HCT116 (cell line): ENCODE results near the gene FAM50A. TPM values are rescaled to one million over a fixed set of nuclear protein-coding genes. Genes with fewer than 3 reads are reported as not detected.

Experiments
- ATAC-seq: fragments of 200-7000 bp; cut with Tn5 transposase; 2 replicates; pipeline ENCODE4 v1.9.1; 2020; ENCODE audit warnings: mild to moderate bottlenecking, moderate library complexity
- BruUV-seq: library from RNA; stranded (reverse); fragments of 400-500 nt; replicated peaks from 2 replicates; lab custom pipeline; 2021; lab: Mats Ljungman, UMichigan
- CTCF ChIA-PET: fragments of 300-600 bp; sonication (Branson Sonifier 250); formaldehyde crosslinking; loops from one replicate; lab custom pipeline; 2021; ENCODE audit warnings: antibody characterized with exemption; lab: Charles Lee
- POLR2A ChIA-PET: fragments of 300-600, 350-600 bp; sonication (Branson Sonifier 250); formaldehyde crosslinking; loops from one replicate; lab custom pipeline; 2021; ENCODE audit warnings: antibody characterized with exemption; lab: Charles Lee
- RAD21 ChIA-PET, 2 experiments: fragments of 300-600 bp; sonication (Branson Sonifier 250); formaldehyde crosslinking; loops; one replicate each; lab custom pipeline; 2023; ENCODE audit warnings: low total read pairs in 2 of 2; ENCODE audit not compliant: uncharacterized antibody in 2 of 2, unreplicated experiment in 2 of 2, low non-redundant PET in 1 of 2; lab: Charles Lee
- DNase-seq: peaks from one replicate; pipeline ENCODE4 v3.0.0-alpha.2; 2010; ENCODE audit warnings: low read depth, low spot score
- H2AFZ ChIP-seq: fragments of 200-600 bp; shearing (Covaris generic), sonication (generic); 2 replicates; pipeline ENCODE4 v1.6.1; 2017; ENCODE audit warnings: low read depth, mixed run types, mixed read lengths, antibody characterized with exemption, low read length; ENCODE audit not compliant: poor library complexity, severe bottlenecking
- H3K27ac ChIP-seq: 2 replicates; pipeline ENCODE4 v1.5.1; 2012; ENCODE audit warnings: low read depth, low read length
- H3K27me3 ChIP-seq: fragments of 200-600 bp; sonication (generic); 2 replicates; pipeline ENCODE4 v1.6.1; 2016; ENCODE audit warnings: mixed run types, low read length, mixed read lengths; ENCODE audit not compliant: insufficient read depth
- H3K36me3 ChIP-seq, 2 experiments: fragments of 200-500 bp in 1 of 2; fragments of 200-600 bp in 1 of 2; sonication (Bioruptor generic) in 1 of 2; sonication (generic) in 1 of 2; 2 replicates each; pipeline versions ENCODE4 v1.5.1 to v1.6.1; 2014 to 2016; ENCODE audit warnings: low read length in 2 of 2, inconsistent platforms in 1 of 2, mixed read lengths in 1 of 2, mixed run types in 1 of 2; ENCODE audit not compliant: insufficient read depth in 2 of 2, control insufficient read depth in 1 of 2
- H3K4me1 ChIP-seq, 2 experiments: fragments of 200-600 bp in 1 of 2; sonication (generic) in 1 of 2; 2 replicates each; pipeline versions ENCODE4 v1.5.1 to v1.6.1; 2012 to 2017; ENCODE audit warnings: low read length in 2 of 2, inconsistent platforms in 1 of 2, mild to moderate bottlenecking in 1 of 2, mixed read lengths in 1 of 2, mixed run types in 1 of 2, moderate library complexity in 1 of 2; ENCODE audit not compliant: insufficient read depth in 2 of 2, control insufficient read depth in 1 of 2
- H3K4me2 ChIP-seq: fragments of 200-600 bp; sonication (generic); 2 replicates; pipeline ENCODE4 v1.6.1; 2017; ENCODE audit warnings: mixed run types, low read length, mixed read lengths
- H3K4me3 ChIP-seq, 2 experiments: fragments of 200-600 bp in 1 of 2; sonication (generic) in 1 of 2; replicated peaks in 1 of 2; 2 replicates each; pipeline ENCODE4 v1.5.1; 2011 to 2016; ENCODE audit warnings: low read length in 2 of 2, control low read depth in 1 of 2, low read depth in 1 of 2, mild to moderate bottlenecking in 1 of 2, mixed read lengths in 1 of 2, mixed run types in 1 of 2
- H3K79me2 ChIP-seq: fragments of 200-600 bp; sonication (generic); 2 replicates; pipeline ENCODE4 v1.6.1; 2017; ENCODE audit warnings: mild to moderate bottlenecking, mixed run types, low read length, moderate library complexity, mixed read lengths; ENCODE audit not compliant: insufficient read depth
- H3K9ac ChIP-seq: fragments of 200-600 bp; sonication (generic); 2 replicates; pipeline ENCODE4 v1.6.1; 2016; ENCODE audit warnings: low read length, mixed read lengths
- H3K9me2 ChIP-seq: fragments of 200-600 bp; sonication (generic), shearing (Covaris generic); 2 replicates; pipeline ENCODE4 v1.6.1; 2017; ENCODE audit warnings: mixed run types, mild to moderate bottlenecking, moderate library complexity; ENCODE audit not compliant: insufficient read depth
- H3K9me3 ChIP-seq, 2 experiments: fragments of 200-500 bp in 1 of 2; fragments of 200-600 bp in 1 of 2; sonication (Bioruptor generic) in 1 of 2; sonication (generic) in 1 of 2; 2 replicates each; pipeline ENCODE4 v1.6.1; 2014 to 2017; ENCODE audit warnings: low read length in 2 of 2, mixed read lengths in 2 of 2, inconsistent platforms in 1 of 2, low read depth in 1 of 2, mild to moderate bottlenecking in 1 of 2, mixed run types in 1 of 2, moderate library complexity in 1 of 2; ENCODE audit not compliant: control insufficient read depth in 1 of 2, insufficient read depth in 1 of 2
- H4K20me1 ChIP-seq: fragments of 200-600 bp; sonication (generic), shearing (Covaris generic); 2 replicates; pipeline ENCODE4 v1.6.1; 2017; ENCODE audit warnings: mixed run types, mild to moderate bottlenecking, moderate library complexity; ENCODE audit not compliant: insufficient read depth
- CBX3 ChIP-seq: IDR thresholded peaks from 2 replicates; pipeline ENCODE4 v1.6.1; 2012; ENCODE audit warnings: low read depth
- ELF1 ChIP-seq: IDR thresholded peaks from 2 replicates; pipeline ENCODE4 v1.6.1; 2012; ENCODE audit warnings: low read depth, borderline replicate concordance
- EZH2 ChIP-seq: fragments of 200-600 bp; sonication (generic); IDR thresholded peaks from 2 replicates; pipeline ENCODE4 v1.6.1; 2017; ENCODE audit warnings: antibody characterized with exemption, mixed run types
- EZH2phosphoT487 ChIP-seq: fragments of 200-600 bp; IDR thresholded peaks from 2 replicates; pipeline ENCODE4 v1.6.1; 2018; ENCODE audit warnings: antibody characterized with exemption, borderline replicate concordance
- FOSL1 ChIP-seq: IDR thresholded peaks from 2 replicates; pipeline ENCODE4 v1.6.1; 2012; ENCODE audit warnings: low read depth
- JUND ChIP-seq: IDR thresholded peaks from 2 replicates; pipeline ENCODE4 v1.6.1; 2012
- POLR2A ChIP-seq: IDR thresholded peaks from 2 replicates; pipeline ENCODE4 v1.7.0; 2011; ENCODE audit warnings: borderline replicate concordance; ENCODE audit not compliant: insufficient read depth, insufficient read length; ENCODE audit errors: extremely low read depth
- POLR2AphosphoS5 ChIP-seq: IDR thresholded peaks from 2 replicates; pipeline ENCODE4 v1.6.1; 2011; ENCODE audit warnings: mild to moderate bottlenecking, low read depth, low read length, moderate library complexity
- SIN3A ChIP-seq: IDR thresholded peaks from 2 replicates; pipeline ENCODE4 v1.6.1; 2012; ENCODE audit warnings: low read depth
- SP1 ChIP-seq: IDR thresholded peaks from 2 replicates; pipeline ENCODE4 v1.6.1; 2012; ENCODE audit warnings: low read depth
- TCF7L2 ChIP-seq: IDR thresholded peaks from 2 replicates; pipeline ENCODE4 v1.7.0; 2011; ENCODE audit warnings: borderline replicate concordance, inconsistent platforms; ENCODE audit not compliant: insufficient read depth, insufficient read length; ENCODE audit errors: extremely low read depth
- ZFX ChIP-seq: fragments of 450-650 bp; IDR thresholded peaks from 2 replicates; pipeline ENCODE4 v1.6.1; 2017
- ZNF274 ChIP-seq: fragments of 200-500 bp; sonication (Bioruptor generic); IDR thresholded peaks from 2 replicates; pipeline ENCODE4 v1.6.1; 2014; ENCODE audit warnings: mild to moderate bottlenecking, low read depth, low read length, inconsistent platforms
- intact Hi-C: fragments of 100-400 bp; cut with micrococcal nuclease; formaldehyde crosslinking; loops from 2 replicates; pipeline ENCODE4 v1.10.0; 2022
- total RNA-seq: library from RNA; stranded (reverse); gene quantifications from one replicate; pipeline ENCODE4 v1.2.1, GENCODE V29; 2021; ENCODE audit not compliant: unreplicated experiment
- TF ChIP-seq, protein P1 (sequence below): IDR thresholded peaks from 2 replicates; pipeline ENCODE4 v1.6.1; 2011; ENCODE audit warnings: mild to moderate bottlenecking, low read length, moderate library complexity; ENCODE audit not compliant: insufficient replicate concordance; ENCODE audit errors: extremely low read depth
- TF ChIP-seq, protein P2 (sequence below): IDR thresholded peaks from 2 replicates; pipeline ENCODE4 v1.6.1; 2012; ENCODE audit warnings: low read depth
- TF ChIP-seq, protein P3 (sequence below): IDR thresholded peaks from 2 replicates; pipeline ENCODE4 v1.6.1; 2012
- TF ChIP-seq, protein P4 (sequence below): IDR thresholded peaks from 2 replicates; pipeline ENCODE4 v1.6.1; 2012

Gene FAM50A
- total RNA-seq, 1 experiment from 2014 or later: 46.5 TPM

DNA sequence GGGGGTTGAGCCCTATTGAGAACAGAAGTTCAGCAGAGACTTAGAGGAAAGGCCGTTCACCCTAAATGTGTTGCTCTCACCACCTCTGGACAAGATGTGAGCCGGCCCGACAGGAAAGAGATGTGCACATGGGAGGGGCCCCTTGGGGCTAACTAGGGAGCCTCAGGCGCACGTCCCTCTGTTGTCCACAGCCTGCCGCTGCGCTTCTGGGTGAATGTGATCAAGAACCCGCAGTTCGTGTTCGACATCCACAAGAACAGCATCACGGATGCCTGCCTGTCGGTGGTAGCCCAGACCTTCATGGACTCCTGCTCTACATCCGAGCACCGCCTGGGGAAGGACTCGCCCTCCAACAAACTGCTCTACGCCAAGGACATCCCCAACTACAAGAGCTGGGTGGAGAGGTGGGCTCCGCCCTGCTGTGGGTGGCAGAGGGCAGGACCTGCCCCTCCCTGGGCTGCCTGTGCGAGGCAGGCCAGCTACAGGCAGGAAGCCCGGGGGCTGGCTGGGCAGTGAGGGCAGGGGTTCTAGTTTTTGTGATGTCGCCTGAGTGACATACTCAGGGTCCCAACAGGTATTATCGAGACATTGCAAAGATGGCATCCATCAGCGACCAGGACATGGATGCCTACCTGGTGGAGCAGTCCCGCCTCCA lies 27.1 kb downstream of the FAM50A start:
- RAD21 ChIA-PET: no interaction called here
- POLR2A ChIA-PET: no interaction called here
- no peak overlapping the region for H3K4me2 ChIP-seq
- H3K4me3 ChIP-seq: no peak overlapping the region
- ATAC-seq (no peak), DNase-seq (no peak)
- CTCF ChIA-PET: no interaction called here
- no peak overlapping the region for H3K9ac ChIP-seq
- H4K20me1 ChIP-seq: no peaks in the 10 kb centered on the region
- TF ChIP-seq TCF7L2 (no peak), ELF1 (no peak), ZNF274 (no peak), CBX3 (no peak), EZH2 (no peak), SIN3A (no peak), EZH2phosphoT487 (no peak), SP1 (no peak), ZFX (no peak), POLR2A (no peak), POLR2AphosphoS5 (no peak), JUND (no peak), FOSL1 (no peak)
- TF ChIP-seq, protein P1, sequence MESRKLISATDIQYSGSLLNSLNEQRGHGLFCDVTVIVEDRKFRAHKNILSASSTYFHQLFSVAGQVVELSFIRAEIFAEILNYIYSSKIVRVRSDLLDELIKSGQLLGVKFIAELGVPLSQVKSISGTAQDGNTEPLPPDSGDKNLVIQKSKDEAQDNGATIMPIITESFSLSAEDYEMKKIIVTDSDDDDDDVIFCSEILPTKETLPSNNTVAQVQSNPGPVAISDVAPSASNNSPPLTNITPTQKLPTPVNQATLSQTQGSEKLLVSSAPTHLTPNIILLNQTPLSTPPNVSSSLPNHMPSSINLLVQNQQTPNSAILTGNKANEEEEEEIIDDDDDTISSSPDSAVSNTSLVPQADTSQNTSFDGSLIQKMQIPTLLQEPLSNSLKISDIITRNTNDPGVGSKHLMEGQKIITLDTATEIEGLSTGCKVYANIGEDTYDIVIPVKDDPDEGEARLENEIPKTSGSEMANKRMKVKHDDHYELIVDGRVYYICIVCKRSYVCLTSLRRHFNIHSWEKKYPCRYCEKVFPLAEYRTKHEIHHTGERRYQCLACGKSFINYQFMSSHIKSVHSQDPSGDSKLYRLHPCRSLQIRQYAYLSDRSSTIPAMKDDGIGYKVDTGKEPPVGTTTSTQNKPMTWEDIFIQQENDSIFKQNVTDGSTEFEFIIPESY: no peak
- TF ChIP-seq, protein P2, sequence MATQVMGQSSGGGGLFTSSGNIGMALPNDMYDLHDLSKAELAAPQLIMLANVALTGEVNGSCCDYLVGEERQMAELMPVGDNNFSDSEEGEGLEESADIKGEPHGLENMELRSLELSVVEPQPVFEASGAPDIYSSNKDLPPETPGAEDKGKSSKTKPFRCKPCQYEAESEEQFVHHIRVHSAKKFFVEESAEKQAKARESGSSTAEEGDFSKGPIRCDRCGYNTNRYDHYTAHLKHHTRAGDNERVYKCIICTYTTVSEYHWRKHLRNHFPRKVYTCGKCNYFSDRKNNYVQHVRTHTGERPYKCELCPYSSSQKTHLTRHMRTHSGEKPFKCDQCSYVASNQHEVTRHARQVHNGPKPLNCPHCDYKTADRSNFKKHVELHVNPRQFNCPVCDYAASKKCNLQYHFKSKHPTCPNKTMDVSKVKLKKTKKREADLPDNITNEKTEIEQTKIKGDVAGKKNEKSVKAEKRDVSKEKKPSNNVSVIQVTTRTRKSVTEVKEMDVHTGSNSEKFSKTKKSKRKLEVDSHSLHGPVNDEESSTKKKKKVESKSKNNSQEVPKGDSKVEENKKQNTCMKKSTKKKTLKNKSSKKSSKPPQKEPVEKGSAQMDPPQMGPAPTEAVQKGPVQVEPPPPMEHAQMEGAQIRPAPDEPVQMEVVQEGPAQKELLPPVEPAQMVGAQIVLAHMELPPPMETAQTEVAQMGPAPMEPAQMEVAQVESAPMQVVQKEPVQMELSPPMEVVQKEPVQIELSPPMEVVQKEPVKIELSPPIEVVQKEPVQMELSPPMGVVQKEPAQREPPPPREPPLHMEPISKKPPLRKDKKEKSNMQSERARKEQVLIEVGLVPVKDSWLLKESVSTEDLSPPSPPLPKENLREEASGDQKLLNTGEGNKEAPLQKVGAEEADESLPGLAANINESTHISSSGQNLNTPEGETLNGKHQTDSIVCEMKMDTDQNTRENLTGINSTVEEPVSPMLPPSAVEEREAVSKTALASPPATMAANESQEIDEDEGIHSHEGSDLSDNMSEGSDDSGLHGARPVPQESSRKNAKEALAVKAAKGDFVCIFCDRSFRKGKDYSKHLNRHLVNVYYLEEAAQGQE: no peak
- TF ChIP-seq, protein P3, sequence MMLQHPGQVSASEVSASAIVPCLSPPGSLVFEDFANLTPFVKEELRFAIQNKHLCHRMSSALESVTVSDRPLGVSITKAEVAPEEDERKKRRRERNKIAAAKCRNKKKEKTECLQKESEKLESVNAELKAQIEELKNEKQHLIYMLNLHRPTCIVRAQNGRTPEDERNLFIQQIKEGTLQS: no peak
- TF ChIP-seq, protein P4, sequence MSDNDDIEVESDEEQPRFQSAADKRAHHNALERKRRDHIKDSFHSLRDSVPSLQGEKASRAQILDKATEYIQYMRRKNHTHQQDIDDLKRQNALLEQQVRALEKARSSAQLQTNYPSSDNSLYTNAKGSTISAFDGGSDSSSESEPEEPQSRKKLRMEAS: no peak
- no TSS peak for BruUV-seq
- no peak overlapping the region for H3K27ac ChIP-seq
- intact Hi-C loops: no loop called here
- H3K36me3 ChIP-seq: peaks cover 0 to 2% of the 10 kb centered on the region in 2 experiments; a peak in 1 of 4 replicates
- H3K9me2 ChIP-seq: no peaks in the 10 kb centered on the region
- no peaks in the 10 kb centered on the region for H3K9me3 ChIP-seq
- H2AFZ ChIP-seq: no peak overlapping the region
- no peaks in the 10 kb centered on the region for H3K79me2 ChIP-seq
- H3K4me1 ChIP-seq: no peaks in the 10 kb centered on the region
- no peaks in the 10 kb centered on the region for H3K27me3 ChIP-seq
